K562 (cell line): Measurements from ENCODE around the gene RNASE13. TPM values are rescaled to one million over a fixed set of nuclear protein-coding genes. Genes with fewer than 3 reads are reported as not detected.
A peak's percentile ranks its signal among the peaks of the same experiment; 100 is the strongest.

Experiments used
- ATAC-seq: fragments of 200-7000 bp; cut with Tn5 transposase; 3 replicates; pipeline ENCODE4 v1.9.1; 2020; ENCODE audit warnings: moderate library complexity
- BruUV-seq: library from RNA; stranded (reverse); fragments of 400-500 nt; replicated peaks from 2 replicates; lab custom pipeline; 2021; lab: Mats Ljungman, UMichigan
- CTCF ChIA-PET: fragments of 300-600 bp; formaldehyde crosslinking; extraction: SDS; loops from one replicate; lab custom pipeline; 2021; ENCODE audit warnings: low intra/inter-chr PET ratio; lab: Yijun Ruan, JAX
- POLR2A ChIA-PET: fragments of 300-600, 350-650 bp; sonication (Branson Sonifier 250); formaldehyde crosslinking; extraction: SDS; loops from one replicate; lab custom pipeline; 2021; ENCODE audit warnings: antibody characterized with exemption, inconsistent platforms; lab: Yijun Ruan, JAX
- DNase-seq, 4 experiments: peaks; one replicate each; pipeline versions ENCODE4 v3.0.0 to v3.0.0-alpha.2; 2011 to 2018; ENCODE audit warnings: low spot score in 3 of 4, mixed read lengths in 3 of 4; ENCODE audit errors: extremely low read depth in 1 of 4
- FAIRE-seq: peaks from 2 replicates; lab custom pipeline; 2011; peaks lifted over from hg19 to GRCh38; lab: Jason Lieb, UNC
- H2AFZ ChIP-seq: 2 replicates; pipeline ENCODE4 v1.6.0; 2011; ENCODE audit warnings: low read depth, low read length, control low read depth, inconsistent platforms
- H3K27ac ChIP-seq: fragments of 200-600 bp; 3 replicates; pipeline ENCODE4 v1.8.0; 2011; ENCODE audit warnings: low read depth, mild to moderate bottlenecking, control low read depth, inconsistent platforms, low read length, moderate library complexity, mixed read lengths; ENCODE audit errors: extremely low read depth
- H3K27me3 ChIP-seq, 2 experiments: fragments of 300-600 bp in 1 of 2; 2 replicates in 1 of 2; 3 replicates in 1 of 2; pipeline versions ENCODE4 v1.6.0 to v1.8.0; 2011; ENCODE audit warnings: inconsistent platforms in 2 of 2, low read length in 2 of 2, mild to moderate bottlenecking in 1 of 2, mixed read lengths in 1 of 2, moderate library complexity in 1 of 2; ENCODE audit not compliant: control insufficient read depth in 2 of 2, insufficient read depth in 2 of 2
- H3K36me3 ChIP-seq: fragments of 300-600 bp; 3 replicates; pipeline ENCODE4 v1.8.0; 2011; ENCODE audit warnings: mild to moderate bottlenecking, low read length, inconsistent platforms; ENCODE audit not compliant: control insufficient read depth, insufficient read depth
- H3K4me1 ChIP-seq, 2 experiments: fragments of 200-600 bp in 1 of 2; replicated peaks in 1 of 2; 2 replicates in 1 of 2; 3 replicates in 1 of 2; pipeline versions ENCODE4 v1.5.1 to v1.8.0; 2011; ENCODE audit warnings: inconsistent platforms in 2 of 2, low read length in 2 of 2, mild to moderate bottlenecking in 1 of 2, mixed read lengths in 1 of 2, moderate library complexity in 1 of 2; ENCODE audit not compliant: control insufficient read depth in 2 of 2, insufficient read depth in 2 of 2
- H3K4me2 ChIP-seq: 2 replicates; pipeline ENCODE4 v1.6.1; 2011; ENCODE audit warnings: low read length, control low read depth, inconsistent platforms, mixed read lengths; ENCODE audit not compliant: insufficient read depth
- H3K4me3 ChIP-seq: fragments of 200-600 bp; sonication (generic), shearing (Covaris generic); 2 replicates; pipeline ENCODE4 v1.5.1; 2016; ENCODE audit warnings: control low read depth, inconsistent platforms
- H3K79me2 ChIP-seq: fragments of 200-600 bp; 3 replicates; pipeline ENCODE4 v1.8.0; 2011; ENCODE audit warnings: low read length, inconsistent platforms; ENCODE audit not compliant: control insufficient read depth, insufficient read depth
- H3K9ac ChIP-seq, 2 experiments: 2 replicates each; pipeline versions ENCODE4 v1.6.0 to v1.6.1; 2011; ENCODE audit warnings: low read depth in 2 of 2, low read length in 2 of 2, control low read depth in 1 of 2, inconsistent platforms in 1 of 2, mild to moderate bottlenecking in 1 of 2, mixed read lengths in 1 of 2; ENCODE audit not compliant: insufficient read depth in 1 of 2
- H3K9me1 ChIP-seq: one replicate; pipeline ENCODE4 v1.6.0; 2011; ENCODE audit warnings: inconsistent platforms, mild to moderate bottlenecking, low read length, moderate library complexity; ENCODE audit not compliant: control insufficient read depth, insufficient read depth
- H3K9me3 ChIP-seq: replicated peaks from 2 replicates; pipeline ENCODE4 v1.5.1; 2011; ENCODE audit warnings: low read depth, low read length, inconsistent platforms; ENCODE audit not compliant: control insufficient read depth, insufficient read depth
- H4K20me1 ChIP-seq: replicated peaks from 2 replicates; pipeline ENCODE4 v1.6.1; 2011; ENCODE audit warnings: low read length, inconsistent platforms, mixed read lengths; ENCODE audit not compliant: control insufficient read depth, insufficient read depth
- RBM17 ChIP-seq: fragments of 200-400 bp; formaldehyde crosslinking; IDR thresholded peaks from 2 replicates; pipeline ENCODE4 v1.6.1; 2017; ENCODE audit warnings: low read depth, mild to moderate bottlenecking, low read length, borderline replicate concordance
- SNRNP70 ChIP-seq: fragments of 200-400 bp; formaldehyde crosslinking; optimal IDR thresholded peaks from 2 replicates; pipeline ENCODE3; 2017; ENCODE audit warnings: low read depth, low read length
- WGBS: fragments of 100-300 bp; shearing (Covaris generic); methylation state at CpG from one replicate; pipeline ENCODE4 v1.1.6; 2016; ENCODE audit warnings: low coverage, mixed read lengths; ENCODE audit not compliant: insufficient coverage; ENCODE audit errors: missing lambda C conversion rate; 5-methylcytosine and 5-hydroxymethylcytosine counted together
- in situ Hi-C: fragments of 300-500 bp; cut with MboI; formaldehyde crosslinking; loops from 4 replicates; pipeline ENCODE4 v1.15.0; 2018; ENCODE audit warnings: inconsistent platforms, mixed read lengths
- intact Hi-C: fragments of 100-400 bp; cut with micrococcal nuclease; formaldehyde crosslinking; loops from 2 replicates; pipeline ENCODE4 v1.14.2; 2022
- polyA plus RNA-seq, 8 experiments: library from polyadenylated mRNA; depleted of rRNA in 4 of 8; stranded (reverse) in 5 of 8; unstranded in 3 of 8; fragments of >200 nt; fragmentation: Nextera tagmentation in 2 of 8; fragmentation: Illumina TruSeq in 1 of 8; extraction: Ambion mirVana in 2 of 8; extraction: Trizol in 1 of 8; gene quantifications; 2 replicates each; pipeline versions ENCODE4 v1.2.1 to v1.2.3, GENCODE V29; 2011 to 2014; ENCODE audit warnings: inconsistent platforms in 1 of 8, missing spikeins in 1 of 8
- total RNA-seq, 7 experiments: library from RNA; depleted of rRNA in 6 of 7; stranded (reverse); fragments of >200 nt in 6 of 7; fragmentation: Illumina TruSeq in 2 of 7; extraction: Trizol in 2 of 7; gene quantifications; 2 replicates each; pipeline versions ENCODE4 v1.2.1 to v1.2.3, GENCODE V29; 2011 to 2021; ENCODE audit warnings: low replicate concordance in 1 of 7
- TF ChIP-seq, protein P1 (sequence below): fragments of 450-650 bp; IDR thresholded peaks from 2 replicates; pipeline ENCODE4 v1.7.1; 2018; ENCODE audit warnings: mild to moderate bottlenecking, low read depth; ENCODE audit not compliant: partially characterized antibody

RNASE13 gene
- total and polyA plus RNA-seq, 9 of the 15 experiments (the other 6 are each of a cell fraction or from before 2014, with no cell fraction given): not detected

DNA sequence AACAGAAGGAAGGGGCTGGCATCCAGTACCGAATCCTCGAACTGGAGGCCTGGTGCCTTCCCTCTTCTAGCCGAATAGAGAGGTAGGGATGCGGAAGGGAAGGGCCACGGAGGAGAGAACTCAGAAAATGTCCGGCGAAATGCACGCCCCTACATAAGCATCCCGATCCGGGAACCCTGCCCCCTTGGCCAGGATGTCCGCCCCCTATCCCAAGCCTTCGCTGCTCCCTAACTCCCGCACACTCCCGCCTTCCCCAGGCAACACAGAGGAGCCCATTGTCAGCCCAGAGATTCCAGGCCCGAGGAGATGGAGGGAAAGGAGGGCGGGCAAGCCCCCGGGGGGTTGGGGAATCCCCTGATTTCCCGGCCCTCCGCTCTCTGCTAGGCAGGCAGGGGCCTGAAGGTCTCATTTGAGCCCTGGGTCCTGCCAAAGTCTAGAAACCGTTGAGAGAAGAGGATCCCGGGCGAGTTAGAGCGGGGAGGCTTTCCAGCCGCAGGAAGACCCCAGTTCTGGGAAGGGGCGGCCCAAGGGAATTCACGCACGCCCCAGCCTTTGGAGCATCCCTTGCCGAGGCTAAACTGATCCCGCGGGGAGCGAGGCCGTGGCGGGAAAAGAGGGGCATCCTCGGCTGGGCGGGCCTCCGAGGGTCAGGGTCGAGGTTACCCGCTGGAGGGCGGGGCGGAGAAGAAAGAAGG lies 34.9 kb upstream of the RNASE13 start:
- H3K27ac ChIP-seq: no peak overlapping the region

More for the DNA sequence above, 34.9 kb upstream of the RNASE13 start:
- H3K36me3 ChIP-seq: no peaks in the 10 kb centered on the region
- ATAC-seq: no peak
- CTCF ChIA-PET: interaction anchor here (0.6 to 4.6 kb wide), 4 partner anchors 23 to 312 kb away, joined by 3 to 54 read pairs (median 9); no protein-coding TSS in a partner anchor
- peak overlapping the region; percentile 62; the same call in 1 of the 2 replicates for H3K4me2 ChIP-seq
- no peaks in the 10 kb centered on the region for H3K9me3 ChIP-seq
- H3K4me1 ChIP-seq: peaks cover 2 to 40% of the 10 kb centered on the region in 2 experiments; a peak in 3 of 5 replicates
- peak overlapping the region; percentile 41 for H3K4me3 ChIP-seq
- no peaks in the 10 kb centered on the region for H4K20me1 ChIP-seq
- peak overlapping the region; percentile 40; the same call in 1 of the 2 replicates for H2AFZ ChIP-seq
- intact Hi-C loops (no loop called here), in situ Hi-C loops (no loop called here)
- POLR2A ChIA-PET: interaction anchor here (0.5 to 1.9 kb wide), 2 partner anchors 33 to 140 kb away, joined by 3 to 4 read pairs; no protein-coding TSS in a partner anchor
- TF ChIP-seq SNRNP70: no peak
- TF ChIP-seq, protein P1, sequence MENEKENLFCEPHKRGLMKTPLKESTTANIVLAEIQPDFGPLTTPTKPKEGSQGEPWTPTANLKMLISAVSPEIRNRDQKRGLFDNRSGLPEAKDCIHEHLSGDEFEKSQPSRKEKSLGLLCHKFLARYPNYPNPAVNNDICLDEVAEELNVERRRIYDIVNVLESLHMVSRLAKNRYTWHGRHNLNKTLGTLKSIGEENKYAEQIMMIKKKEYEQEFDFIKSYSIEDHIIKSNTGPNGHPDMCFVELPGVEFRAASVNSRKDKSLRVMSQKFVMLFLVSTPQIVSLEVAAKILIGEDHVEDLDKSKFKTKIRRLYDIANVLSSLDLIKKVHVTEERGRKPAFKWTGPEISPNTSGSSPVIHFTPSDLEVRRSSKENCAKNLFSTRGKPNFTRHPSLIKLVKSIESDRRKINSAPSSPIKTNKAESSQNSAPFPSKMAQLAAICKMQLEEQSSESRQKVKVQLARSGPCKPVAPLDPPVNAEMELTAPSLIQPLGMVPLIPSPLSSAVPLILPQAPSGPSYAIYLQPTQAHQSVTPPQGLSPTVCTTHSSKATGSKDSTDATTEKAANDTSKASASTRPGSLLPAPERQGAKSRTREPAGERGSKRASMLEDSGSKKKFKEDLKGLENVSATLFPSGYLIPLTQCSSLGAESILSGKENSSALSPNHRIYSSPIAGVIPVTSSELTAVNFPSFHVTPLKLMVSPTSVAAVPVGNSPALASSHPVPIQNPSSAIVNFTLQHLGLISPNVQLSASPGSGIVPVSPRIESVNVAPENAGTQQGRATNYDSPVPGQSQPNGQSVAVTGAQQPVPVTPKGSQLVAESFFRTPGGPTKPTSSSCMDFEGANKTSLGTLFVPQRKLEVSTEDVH: peak; percentile 51
- TF ChIP-seq RBM17: no peak
- H3K27me3 ChIP-seq: no peaks in the 10 kb centered on the region
- no TSS peak for BruUV-seq
- H3K79me2 ChIP-seq: no peaks in the 10 kb centered on the region; the same call in 2 of the 3 replicates
- H3K9ac ChIP-seq: peak overlapping the region in 1 of 2 experiments; percentile 91; a peak in 2 of 4 replicates
- WGBS: 52% methylated on average over 14 of the region's 40 CpGs
- no peak for FAIRE-seq
- H3K9me1 ChIP-seq: no peaks in the 10 kb centered on the region
- no peak for DNase-seq
